ENCODE data around the gene EYS.

DNA sequence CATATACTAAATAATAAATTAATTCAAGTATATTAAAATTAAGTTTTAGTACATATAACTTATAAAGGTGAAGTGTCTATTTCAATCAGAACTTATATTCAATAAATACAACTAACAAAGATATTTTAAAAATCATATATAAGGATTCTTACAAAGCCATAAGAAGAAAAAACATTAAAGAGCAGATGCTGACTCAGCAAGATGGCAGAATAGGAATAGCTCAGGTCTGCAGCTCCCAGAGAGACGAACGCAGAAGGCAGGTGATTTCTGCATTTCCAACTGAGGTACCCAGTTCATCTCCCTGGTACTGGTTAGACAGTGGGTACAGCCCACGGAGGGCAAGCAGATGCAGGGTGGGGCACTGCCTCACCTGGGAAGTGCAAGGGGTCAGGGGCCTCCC is 811.1 kb downstream of the EYS start:
- TF ChIP-seq, protein P1, sequence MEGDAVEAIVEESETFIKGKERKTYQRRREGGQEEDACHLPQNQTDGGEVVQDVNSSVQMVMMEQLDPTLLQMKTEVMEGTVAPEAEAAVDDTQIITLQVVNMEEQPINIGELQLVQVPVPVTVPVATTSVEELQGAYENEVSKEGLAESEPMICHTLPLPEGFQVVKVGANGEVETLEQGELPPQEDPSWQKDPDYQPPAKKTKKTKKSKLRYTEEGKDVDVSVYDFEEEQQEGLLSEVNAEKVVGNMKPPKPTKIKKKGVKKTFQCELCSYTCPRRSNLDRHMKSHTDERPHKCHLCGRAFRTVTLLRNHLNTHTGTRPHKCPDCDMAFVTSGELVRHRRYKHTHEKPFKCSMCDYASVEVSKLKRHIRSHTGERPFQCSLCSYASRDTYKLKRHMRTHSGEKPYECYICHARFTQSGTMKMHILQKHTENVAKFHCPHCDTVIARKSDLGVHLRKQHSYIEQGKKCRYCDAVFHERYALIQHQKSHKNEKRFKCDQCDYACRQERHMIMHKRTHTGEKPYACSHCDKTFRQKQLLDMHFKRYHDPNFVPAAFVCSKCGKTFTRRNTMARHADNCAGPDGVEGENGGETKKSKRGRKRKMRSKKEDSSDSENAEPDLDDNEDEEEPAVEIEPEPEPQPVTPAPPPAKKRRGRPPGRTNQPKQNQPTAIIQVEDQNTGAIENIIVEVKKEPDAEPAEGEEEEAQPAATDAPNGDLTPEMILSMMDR (IDR thresholded peaks at IDR 0.05): no peak
- TF ChIP-seq POLR2A (IDR thresholded peaks at IDR 0.05): no peak
